OCI-LY1 (cell line): ENCODE data around the gene U2SURP.

ENCODE experiments used
- CTCF ChIP-seq: fragments of 200-600 bp; sonication (generic), shearing (Covaris generic); IDR thresholded peaks from 2 replicates; pipeline ENCODE4 v1.5.1; 2017; ENCODE audit warnings: mild to moderate bottlenecking, antibody characterized with exemption, low read length, moderate library complexity, mixed read lengths
- EZH2 ChIP-seq: fragments of 200-600 bp; sonication (generic), shearing (Covaris generic); IDR thresholded peaks from 2 replicates; pipeline ENCODE4 v1.8.0; 2017; ENCODE audit warnings: borderline replicate concordance, mixed run types, mild to moderate bottlenecking, antibody characterized with exemption, low read length, moderate library complexity, mixed read lengths

DNA sequence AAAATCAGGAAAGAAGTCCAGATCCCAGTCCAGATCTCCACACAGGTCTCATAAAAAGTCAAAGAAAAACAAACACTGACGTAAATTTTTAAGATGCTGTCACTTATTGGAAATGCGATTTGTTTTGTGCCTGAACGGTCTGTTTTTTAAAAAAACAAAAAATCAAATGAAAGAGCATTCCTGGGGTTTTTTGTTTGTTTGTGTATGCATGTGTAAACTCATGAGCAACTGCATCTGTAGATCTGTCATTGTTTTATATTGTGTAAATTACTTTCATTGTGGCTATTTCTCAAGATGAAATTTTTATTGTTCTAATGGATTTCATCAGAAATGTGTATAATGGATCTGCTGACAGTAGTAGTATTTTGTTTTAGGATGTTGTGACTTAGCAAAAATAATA, 55.0 kb downstream of the U2SURP start:
- TF ChIP-seq CTCF, result no peak
- no peak for TF ChIP-seq EZH2
